Sigmoid colon (tissue), 4 donors: Measurements from ENCODE around the gene IMMP2L.

ENCODE experiments used
- EP300 ChIP-seq, 4 donors: sonication (generic); formaldehyde crosslinking; IDR thresholded peaks; one replicate each; pipeline ENCODE4 v1.6.1; 2017; ENCODE audit warnings: antibody characterized with exemption in 4 of 4
- POLR2A ChIP-seq, 2 donors: fragments of 450-650 bp; IDR thresholded peaks; one replicate each; pipeline ENCODE4 v1.6.1; 2016; ENCODE audit warnings: antibody characterized with exemption in 2 of 2, mild to moderate bottlenecking in 2 of 2, moderate library complexity in 2 of 2
- POLR2AphosphoS5 ChIP-seq, 4 donors: sonication (generic); formaldehyde crosslinking; IDR thresholded peaks; one replicate each; pipeline ENCODE4 v1.6.1; 2017; ENCODE audit warnings: antibody characterized with exemption in 4 of 4
- TF ChIP-seq, protein P1 (sequence below), 4 experiments: fragments of 450-650 bp in 3 of 4; fragments of 200-600 bp in 1 of 4; IDR thresholded peaks; one replicate each; pipeline ENCODE4 v1.5.1; 2016 to 2019; ENCODE audit warnings: antibody characterized with exemption in 4 of 4, mild to moderate bottlenecking in 3 of 4, moderate library complexity in 2 of 4

DNA sequence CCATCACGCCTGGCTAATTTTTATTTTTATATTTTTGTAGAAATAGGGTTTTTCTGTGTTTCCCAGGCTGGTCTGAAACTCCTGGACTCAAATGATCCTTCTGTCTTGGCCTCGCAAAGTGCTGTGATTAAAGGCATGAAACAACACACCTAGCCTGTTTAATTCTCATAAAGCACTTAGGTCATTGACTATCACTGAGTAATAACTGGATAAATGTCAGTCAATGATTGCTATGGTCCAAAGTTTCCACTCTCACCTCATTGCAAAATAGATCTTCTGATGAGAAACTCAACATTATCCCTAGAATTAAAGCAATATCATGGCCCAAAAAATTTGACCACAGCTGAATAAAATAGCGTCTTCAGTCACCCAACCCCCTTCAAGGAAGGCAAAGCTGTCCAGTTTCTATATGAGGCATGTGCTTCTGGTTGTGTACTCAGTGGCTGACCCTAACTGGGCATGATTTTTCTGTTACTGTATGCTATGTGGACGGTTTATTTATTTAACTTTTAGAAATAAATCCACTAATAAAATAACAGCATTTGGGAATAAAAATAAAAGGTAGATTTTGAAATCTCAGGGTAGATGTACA, 557.9 kb downstream of the IMMP2L start:
- TF ChIP-seq POLR2AphosphoS5 (IDR thresholded peaks at IDR 0.05) (no peak), EP300 (IDR thresholded peaks at IDR 0.05) (no peak), POLR2A (IDR thresholded peaks at IDR 0.05) (no peak)
- TF ChIP-seq, protein P1, sequence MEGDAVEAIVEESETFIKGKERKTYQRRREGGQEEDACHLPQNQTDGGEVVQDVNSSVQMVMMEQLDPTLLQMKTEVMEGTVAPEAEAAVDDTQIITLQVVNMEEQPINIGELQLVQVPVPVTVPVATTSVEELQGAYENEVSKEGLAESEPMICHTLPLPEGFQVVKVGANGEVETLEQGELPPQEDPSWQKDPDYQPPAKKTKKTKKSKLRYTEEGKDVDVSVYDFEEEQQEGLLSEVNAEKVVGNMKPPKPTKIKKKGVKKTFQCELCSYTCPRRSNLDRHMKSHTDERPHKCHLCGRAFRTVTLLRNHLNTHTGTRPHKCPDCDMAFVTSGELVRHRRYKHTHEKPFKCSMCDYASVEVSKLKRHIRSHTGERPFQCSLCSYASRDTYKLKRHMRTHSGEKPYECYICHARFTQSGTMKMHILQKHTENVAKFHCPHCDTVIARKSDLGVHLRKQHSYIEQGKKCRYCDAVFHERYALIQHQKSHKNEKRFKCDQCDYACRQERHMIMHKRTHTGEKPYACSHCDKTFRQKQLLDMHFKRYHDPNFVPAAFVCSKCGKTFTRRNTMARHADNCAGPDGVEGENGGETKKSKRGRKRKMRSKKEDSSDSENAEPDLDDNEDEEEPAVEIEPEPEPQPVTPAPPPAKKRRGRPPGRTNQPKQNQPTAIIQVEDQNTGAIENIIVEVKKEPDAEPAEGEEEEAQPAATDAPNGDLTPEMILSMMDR (IDR thresholded peaks at IDR 0.05): no peak
